Suprapubic skin (tissue), 4 donors: ENCODE measurements around the gene ARHGAP23. TPM values are rescaled to one million over a fixed set of nuclear protein-coding genes. Genes with fewer than 3 reads are reported as not detected.
A peak's percentile ranks its signal among the peaks of the same experiment; 100 is the strongest.
"Not testable (repeated sequence)": the region's sequence is repeated elsewhere in the genome, so short reads cannot be mapped to it uniquely, and the experiment has no call there.

Source experiments
- DNase-seq, 2 donors: peaks; one replicate each; pipeline ENCODE4 v3.0.0-alpha.2; 2019; ENCODE audit warnings: low spot score in 2 of 2
- H3K27ac ChIP-seq: fragments of 200-600 bp; sonication (generic); one replicate; pipeline ENCODE4 v1.5.1; 2019
- H3K27me3 ChIP-seq: fragments of 200-600 bp; sonication (generic); one replicate; pipeline ENCODE4 v1.5.1; 2019
- H3K36me3 ChIP-seq: fragments of 200-600 bp; sonication (generic); one replicate; pipeline ENCODE4 v1.5.1; 2019
- H3K4me1 ChIP-seq: fragments of 200-600 bp; sonication (generic); one replicate; pipeline ENCODE4 v1.5.1; 2019
- H3K4me3 ChIP-seq: fragments of 200-600 bp; sonication (generic); one replicate; pipeline ENCODE4 v1.5.1; 2019; ENCODE audit warnings: mild to moderate bottlenecking
- H3K9me3 ChIP-seq: fragments of 200-600 bp; sonication (generic); one replicate; pipeline ENCODE4 v1.5.1; 2019
- POLR2A ChIP-seq, 2 donors: fragments of 450-650 bp; IDR thresholded peaks; one replicate each; pipeline ENCODE4 v1.6.1; 2017; ENCODE audit warnings: antibody characterized with exemption in 2 of 2, mild to moderate bottlenecking in 2 of 2, moderate library complexity in 2 of 2
- WGBS: methylation state at CpG from one replicate; pipeline ENCODE4 v1.1.5; 2018; 5-methylcytosine and 5-hydroxymethylcytosine counted together
- total RNA-seq, 4 donors: library from RNA; depleted of rRNA; stranded (reverse); fragments of >200 nt; gene quantifications; one replicate each; pipeline ENCODE4 v1.1.0, GENCODE V29; 2016
- TF ChIP-seq, protein P1 (sequence below), 2 donors: fragments of 200-600 bp in 1 of 2; fragments of 450-650 bp in 1 of 2; sonication (generic) in 1 of 2; IDR thresholded peaks; one replicate each; pipeline ENCODE4 v1.5.1; 2016 to 2019; ENCODE audit warnings: antibody characterized with exemption in 2 of 2, mild to moderate bottlenecking in 1 of 2, moderate library complexity in 1 of 2

Gene ARHGAP23
- total RNA-seq, 4 donors from 2014 or later = 94.8 to 149 (median 121) TPM

DNA sequence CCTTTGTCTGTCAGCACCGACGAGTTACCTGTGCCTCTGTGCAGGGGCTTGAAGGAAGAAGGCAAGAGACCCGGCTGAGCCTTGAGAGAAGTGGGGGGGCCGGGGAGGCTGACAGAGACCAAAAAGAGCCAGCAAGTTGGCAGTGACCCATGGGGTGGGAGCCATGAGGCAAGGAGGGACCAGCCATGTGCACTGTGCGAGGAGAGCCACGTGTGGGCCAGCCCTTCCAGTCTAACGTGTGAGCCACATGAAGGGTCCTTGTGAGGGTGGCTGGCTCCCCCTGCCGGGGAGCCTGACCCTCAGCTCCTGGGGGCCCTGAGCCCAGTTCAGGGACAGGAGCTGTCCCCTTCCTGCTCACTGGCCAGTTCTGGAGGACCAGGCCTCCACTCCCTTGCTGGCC lies 46.4 kb downstream of the ARHGAP23 start:
- H3K4me1 ChIP-seq, H3K27me3 ChIP-seq, H3K27ac ChIP-seq, DNase-seq, H3K9me3 ChIP-seq, H3K4me3 ChIP-seq: not testable (repeated sequence)
- TF ChIP-seq, protein P1, sequence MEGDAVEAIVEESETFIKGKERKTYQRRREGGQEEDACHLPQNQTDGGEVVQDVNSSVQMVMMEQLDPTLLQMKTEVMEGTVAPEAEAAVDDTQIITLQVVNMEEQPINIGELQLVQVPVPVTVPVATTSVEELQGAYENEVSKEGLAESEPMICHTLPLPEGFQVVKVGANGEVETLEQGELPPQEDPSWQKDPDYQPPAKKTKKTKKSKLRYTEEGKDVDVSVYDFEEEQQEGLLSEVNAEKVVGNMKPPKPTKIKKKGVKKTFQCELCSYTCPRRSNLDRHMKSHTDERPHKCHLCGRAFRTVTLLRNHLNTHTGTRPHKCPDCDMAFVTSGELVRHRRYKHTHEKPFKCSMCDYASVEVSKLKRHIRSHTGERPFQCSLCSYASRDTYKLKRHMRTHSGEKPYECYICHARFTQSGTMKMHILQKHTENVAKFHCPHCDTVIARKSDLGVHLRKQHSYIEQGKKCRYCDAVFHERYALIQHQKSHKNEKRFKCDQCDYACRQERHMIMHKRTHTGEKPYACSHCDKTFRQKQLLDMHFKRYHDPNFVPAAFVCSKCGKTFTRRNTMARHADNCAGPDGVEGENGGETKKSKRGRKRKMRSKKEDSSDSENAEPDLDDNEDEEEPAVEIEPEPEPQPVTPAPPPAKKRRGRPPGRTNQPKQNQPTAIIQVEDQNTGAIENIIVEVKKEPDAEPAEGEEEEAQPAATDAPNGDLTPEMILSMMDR (IDR thresholded peaks at IDR 0.05) = peak in 1 of 2 donors; percentile 22
- WGBS = 64% methylated on average over 5 of the region's 8 CpGs
- peaks cover 73% of the 10 kb centered on the region for H3K36me3 ChIP-seq

DNA sequence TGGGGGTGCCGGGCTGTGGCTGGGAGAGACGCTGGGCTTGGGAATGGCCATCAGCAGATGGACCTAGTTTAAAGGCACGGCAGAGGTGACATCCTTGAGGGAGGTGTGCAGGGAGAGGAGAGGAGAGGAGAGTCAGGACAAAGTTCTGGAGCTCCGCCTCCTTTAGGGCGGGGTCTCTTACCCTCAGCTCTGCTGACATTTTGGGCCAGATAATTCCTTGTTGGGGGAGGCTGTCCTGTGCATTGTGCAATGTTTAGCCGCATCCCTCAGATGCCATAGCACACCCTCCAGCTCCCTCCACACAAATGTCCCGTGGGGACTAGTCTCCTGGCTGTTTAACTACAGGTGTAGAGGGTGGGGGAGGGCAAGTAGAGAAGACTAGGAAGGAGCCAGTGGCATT lies 48.3 kb downstream of the ARHGAP23 start:
- Histone ChIP-seq H3K27ac (no peak overlapping the region), H3K4me1 (peaks cover 6% of the 10 kb centered on the region), H3K9me3 (no peaks in the 10 kb centered on the region), H3K4me3 (no peak overlapping the region), H3K36me3 (peaks cover 71% of the 10 kb centered on the region), H3K27me3 (no peaks in the 10 kb centered on the region)
- no peak for TF ChIP-seq POLR2A (IDR thresholded peaks at IDR 0.05)
- WGBS = 77% methylated on average over 7 of the region's 7 CpGs
- DNase-seq = no peak

DNA sequence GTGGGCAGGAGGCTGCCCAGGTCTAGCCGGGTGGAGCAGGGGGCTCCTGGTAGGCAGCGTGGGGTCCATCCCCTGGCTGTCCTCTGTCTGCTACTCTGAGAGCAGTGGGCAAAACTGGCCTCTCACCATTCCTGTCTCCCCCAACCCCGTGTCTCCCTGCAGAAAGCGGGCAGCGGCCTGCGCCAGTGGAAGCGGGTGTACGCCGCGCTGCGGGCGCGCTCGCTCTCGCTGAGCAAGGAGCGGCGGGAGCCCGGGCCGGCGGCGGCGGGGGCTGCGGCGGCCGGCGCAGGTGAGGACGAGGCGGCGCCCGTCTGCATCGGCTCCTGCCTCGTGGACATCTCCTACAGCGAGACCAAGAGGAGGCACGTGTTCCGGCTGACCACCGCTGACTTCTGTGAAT lies 49.2 kb downstream of the ARHGAP23 start:
- DNase-seq, H3K9me3 ChIP-seq, H3K27me3 ChIP-seq, H3K4me3 ChIP-seq, H3K27ac ChIP-seq, H3K4me1 ChIP-seq: not testable (repeated sequence)
- WGBS = 98% methylated on average over 11 of the region's 36 CpGs
- peaks cover 70% of the 10 kb centered on the region for H3K36me3 ChIP-seq

DNA sequence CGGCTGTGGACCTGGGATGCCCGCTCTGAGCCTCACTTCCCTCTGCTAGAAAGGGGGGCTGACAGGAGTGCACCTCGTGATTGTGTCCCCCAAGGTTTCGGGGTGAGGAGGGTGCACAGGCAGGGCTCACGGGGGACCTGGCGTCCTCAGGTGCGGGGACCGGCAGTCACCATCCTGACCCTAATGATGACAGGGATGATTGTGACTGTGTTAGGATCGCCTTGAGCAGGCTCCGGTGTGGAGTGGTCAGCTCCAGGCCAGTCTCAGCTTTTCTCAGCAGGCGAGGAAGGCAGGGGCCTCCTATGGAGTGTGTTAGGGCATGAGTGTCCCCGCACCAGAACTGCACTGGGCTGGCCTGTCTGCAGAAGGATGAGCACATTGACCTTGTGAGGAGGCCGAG lies 49.7 kb downstream of the ARHGAP23 start:
- 93% methylated on average over 3 of the region's 13 CpGs for WGBS
- H3K27ac ChIP-seq = not testable (repeated sequence)
- H3K36me3 ChIP-seq = peaks cover 68% of the 10 kb centered on the region

DNA sequence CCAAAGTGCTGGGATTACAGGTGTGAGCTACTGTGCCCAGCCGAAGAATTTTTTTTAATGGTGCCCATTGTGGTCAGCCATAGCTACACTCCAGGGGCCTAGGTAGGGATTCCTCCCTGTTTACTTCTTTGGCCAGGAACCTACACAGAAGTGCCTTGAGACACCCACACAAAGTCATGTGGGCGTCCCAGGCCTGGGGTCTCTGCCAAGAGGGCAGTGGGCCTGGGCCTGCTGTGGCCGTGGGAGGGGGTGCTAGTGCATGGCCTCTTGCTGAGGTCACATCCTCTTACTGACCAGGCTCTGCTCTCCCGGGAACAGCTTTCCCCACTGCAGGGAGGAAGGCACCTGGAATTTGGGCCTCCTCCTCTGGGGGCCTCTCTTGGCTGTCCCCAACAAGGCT lies 50.4 kb downstream of the ARHGAP23 start:
- H3K4me3 ChIP-seq, H3K27ac ChIP-seq, H3K27me3 ChIP-seq, H3K9me3 ChIP-seq, H3K4me1 ChIP-seq: not testable (repeated sequence)
- peak in 1 of 2 donors; percentile 63 for DNase-seq
- peaks cover 63% of the 10 kb centered on the region for H3K36me3 ChIP-seq
- 89% methylated on average over 1 of the region's 4 CpGs for WGBS

More for the DNA sequence above, 49.7 kb downstream of the ARHGAP23 start:
- not testable (repeated sequence) for H3K9me3 ChIP-seq, H3K4me1 ChIP-seq, H3K27me3 ChIP-seq, H3K4me3 ChIP-seq, DNase-seq

DNA sequence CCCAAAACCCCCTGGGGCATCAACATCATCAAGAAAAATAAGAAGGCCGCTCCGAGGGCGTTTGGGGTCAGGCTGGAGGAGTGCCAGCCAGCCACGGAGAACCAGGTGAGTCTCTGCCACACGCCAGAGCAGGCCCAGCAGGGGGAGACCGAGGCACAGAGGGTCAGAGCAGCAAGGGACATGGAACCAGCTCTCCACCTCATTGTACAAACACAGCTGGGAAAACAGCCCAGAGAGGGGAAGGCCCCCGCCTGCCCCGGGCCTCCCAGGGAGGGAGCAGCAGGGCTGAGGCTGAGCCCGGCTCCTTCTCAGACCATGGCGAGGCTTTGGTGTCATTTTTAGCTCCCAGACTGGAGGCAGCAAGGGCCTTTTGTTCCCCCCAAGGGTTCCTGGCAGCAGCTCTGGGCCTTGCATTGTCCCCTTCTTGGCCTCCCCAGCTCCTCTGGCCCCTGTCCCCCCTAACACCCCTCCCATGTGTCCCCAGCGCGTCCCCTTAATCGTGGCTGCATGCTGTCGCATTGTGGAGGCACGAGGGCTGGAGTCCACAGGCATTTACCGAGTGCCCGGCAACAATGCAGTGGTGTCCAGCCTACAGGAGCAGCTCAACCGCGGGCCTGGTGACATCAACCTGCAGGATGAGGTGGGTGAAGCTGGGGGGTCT lies 53.9 kb downstream of the ARHGAP23 start:
- DNase-seq, H3K27ac ChIP-seq: not testable (repeated sequence)

DNA sequence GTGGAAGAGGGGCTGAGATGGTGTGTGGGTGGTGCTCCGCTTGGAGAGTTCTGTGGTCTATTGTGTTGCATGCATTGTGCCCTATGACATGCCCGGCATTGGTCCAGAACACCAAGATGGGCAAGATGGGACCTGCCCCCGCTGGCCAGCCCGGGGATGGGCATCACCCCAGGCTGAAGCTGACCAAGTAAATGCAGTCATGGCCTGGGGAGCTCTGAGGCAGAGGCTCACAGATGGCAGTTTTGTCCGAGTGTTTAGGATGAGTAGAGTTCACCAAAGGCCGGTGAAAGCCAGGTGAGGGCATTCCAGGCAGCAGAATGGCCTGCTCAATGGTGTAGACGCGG lies 54.4 kb downstream of the ARHGAP23 start:
- 88% methylated on average over 4 of the region's 8 CpGs for WGBS
- not testable (repeated sequence) for DNase-seq, H3K9me3 ChIP-seq, H3K4me3 ChIP-seq, H3K27ac ChIP-seq, H3K27me3 ChIP-seq
- Histone ChIP-seq H3K4me1 (peaks cover 16% of the 10 kb centered on the region), H3K36me3 (peaks cover 50% of the 10 kb centered on the region)

More for the DNA sequence above, 53.9 kb downstream of the ARHGAP23 start:
- H3K36me3 ChIP-seq = peaks cover 53% of the 10 kb centered on the region
- not testable (repeated sequence) for H3K4me3 ChIP-seq, H3K27me3 ChIP-seq, H3K9me3 ChIP-seq
- peaks cover 16% of the 10 kb centered on the region for H3K4me1 ChIP-seq
- 92% methylated on average over 5 of the region's 19 CpGs for WGBS

DNA sequence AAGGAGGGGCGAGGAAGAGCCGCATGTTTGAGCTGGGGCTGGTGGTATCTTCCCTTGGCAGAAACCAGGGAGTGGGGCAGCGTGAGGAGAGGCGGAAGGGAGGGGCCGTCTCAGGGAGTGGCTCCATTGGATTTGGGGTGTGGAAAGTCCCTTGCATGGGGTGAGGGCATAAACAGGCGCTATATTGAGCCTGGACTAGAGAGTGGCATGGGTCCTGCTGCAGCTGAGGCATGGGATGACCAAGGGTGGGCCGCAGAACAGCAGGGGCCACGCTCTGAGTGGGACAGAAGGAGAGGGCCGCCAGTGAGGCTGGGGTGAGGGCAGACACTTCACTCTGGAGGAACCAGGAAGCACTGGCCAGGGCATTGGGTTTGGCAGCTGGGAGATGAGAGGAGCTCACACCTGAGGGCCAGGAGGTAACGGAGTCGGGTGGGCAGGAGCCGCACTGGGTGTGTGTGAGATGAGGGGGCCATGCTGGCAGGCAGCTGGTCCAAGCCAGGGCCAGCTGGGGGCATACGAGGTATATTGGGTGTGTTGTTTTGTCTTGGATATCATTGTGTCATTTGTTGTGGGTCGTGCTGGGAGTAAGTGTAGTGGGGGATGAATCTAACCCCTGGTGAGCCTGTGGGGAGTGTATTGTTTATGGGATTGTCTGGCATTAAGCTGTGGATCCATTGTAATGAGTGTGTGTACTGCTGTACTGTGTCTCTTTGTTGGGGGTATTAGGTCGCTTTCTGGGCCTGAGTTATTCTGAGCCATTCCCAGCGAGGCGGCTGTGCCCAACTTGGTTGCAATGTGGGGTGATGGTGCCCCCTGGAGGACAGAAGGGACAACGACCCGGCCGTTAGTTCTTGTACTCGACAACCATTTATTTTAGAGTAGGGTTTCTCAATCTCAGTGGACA lies 56.2 kb downstream of the ARHGAP23 start:
- H3K27ac ChIP-seq, DNase-seq, H3K4me3 ChIP-seq, H3K9me3 ChIP-seq, H3K27me3 ChIP-seq: not testable (repeated sequence)
- TF ChIP-seq, protein P1 (IDR thresholded peaks at IDR 0.05) = peak; percentile 76 to 87
- 40% methylated on average over 21 of the region's 21 CpGs for WGBS
- H3K4me1 ChIP-seq = peaks cover 16% of the 10 kb centered on the region
- H3K36me3 ChIP-seq = peaks cover 42% of the 10 kb centered on the region
